ENCODE measurements around the gene LTB.
"Not testable (repeated sequence)": the region's sequence is repeated elsewhere in the genome, so short reads cannot be mapped to it uniquely, and the experiment has no call there.

LTB gene

DNA sequence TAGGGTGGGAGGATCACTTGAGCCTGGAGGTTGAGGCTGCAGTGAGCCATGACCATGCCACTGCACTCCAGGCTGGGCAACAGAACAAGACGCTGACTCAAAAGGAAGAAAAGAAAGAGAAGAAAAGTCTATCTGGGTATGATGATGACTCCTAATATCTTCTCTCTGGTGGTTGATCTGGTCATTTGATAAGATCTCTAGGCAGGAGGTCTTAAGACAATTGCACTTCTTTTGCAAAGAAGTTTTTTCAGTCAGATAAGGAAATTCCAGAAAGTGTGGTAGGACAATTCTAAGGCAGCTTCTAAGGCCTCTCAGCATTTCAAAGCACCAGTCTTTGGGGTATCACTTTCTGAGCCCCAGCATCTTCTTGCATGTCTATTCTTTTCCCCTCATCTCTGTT lies 25.1 kb upstream of the LTB start:
- no peak for DNase-seq

GRCh38 chr6:31597006-31597405 lies 14.8 kb upstream of the LTB start:
- no peak for DNase-seq

GRCh38 chr6:31592396-31592771 lies 10.2 kb upstream of the LTB start:
- DNase-seq: no peak

DNA sequence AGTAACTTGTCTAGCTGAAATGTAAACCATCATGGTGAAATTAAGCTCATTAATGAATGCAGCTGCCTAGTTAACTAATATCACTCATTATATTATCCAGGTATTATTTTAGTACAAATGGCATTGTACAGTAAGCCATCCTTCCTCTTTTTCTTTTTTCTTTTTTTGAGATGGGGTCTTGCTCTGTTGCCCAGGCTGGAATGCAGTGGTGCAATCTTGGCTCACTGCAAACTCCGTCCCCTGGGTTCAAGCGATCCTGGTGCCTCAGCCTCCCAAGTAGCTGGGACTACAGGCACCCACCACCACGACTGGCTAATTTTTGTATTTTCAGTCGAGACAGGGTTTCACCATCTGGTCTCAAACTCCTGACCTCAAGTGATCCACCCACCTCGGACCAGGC lies 8.5 kb upstream of the LTB start:
- DNase-seq: not testable (repeated sequence)

DNA sequence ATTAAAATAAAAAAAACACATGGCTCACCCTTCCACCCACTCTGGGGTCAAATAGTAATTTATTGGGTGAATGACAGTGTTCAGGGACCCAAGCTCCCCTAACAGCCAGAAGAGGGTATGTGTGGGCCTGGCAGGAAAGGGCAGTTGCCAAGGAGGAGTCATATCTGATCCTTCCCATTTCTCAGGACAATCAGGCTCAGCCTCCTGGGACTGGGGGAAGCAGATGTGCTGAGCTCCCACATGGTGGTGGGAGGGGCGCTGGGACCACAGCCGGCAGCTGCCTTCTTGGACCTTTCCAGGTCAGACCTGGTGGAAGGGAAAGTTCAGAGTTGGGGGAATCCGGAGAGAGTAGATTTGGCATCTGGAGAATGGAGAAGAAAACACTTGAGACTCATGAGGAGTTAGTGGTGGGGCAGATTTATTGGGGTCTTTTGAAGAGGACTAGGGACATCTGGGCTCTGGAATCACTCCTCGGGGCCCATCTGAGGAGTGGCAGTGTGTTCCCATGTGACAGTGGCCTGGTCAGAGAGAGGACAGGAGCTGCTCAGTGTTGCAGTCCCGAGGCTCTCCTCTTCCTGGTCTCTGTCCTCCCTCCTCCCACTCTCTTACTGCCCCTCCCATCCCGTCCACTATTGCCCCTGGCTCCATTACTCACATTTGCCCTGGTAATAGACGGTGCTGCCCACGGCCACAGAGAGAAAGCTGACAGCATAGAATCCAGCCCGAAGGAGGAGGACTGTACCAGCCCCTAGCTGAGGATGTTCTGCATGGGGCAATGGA lies 6.8 kb upstream of the LTB start:
- DNase-seq: no peak

DNA sequence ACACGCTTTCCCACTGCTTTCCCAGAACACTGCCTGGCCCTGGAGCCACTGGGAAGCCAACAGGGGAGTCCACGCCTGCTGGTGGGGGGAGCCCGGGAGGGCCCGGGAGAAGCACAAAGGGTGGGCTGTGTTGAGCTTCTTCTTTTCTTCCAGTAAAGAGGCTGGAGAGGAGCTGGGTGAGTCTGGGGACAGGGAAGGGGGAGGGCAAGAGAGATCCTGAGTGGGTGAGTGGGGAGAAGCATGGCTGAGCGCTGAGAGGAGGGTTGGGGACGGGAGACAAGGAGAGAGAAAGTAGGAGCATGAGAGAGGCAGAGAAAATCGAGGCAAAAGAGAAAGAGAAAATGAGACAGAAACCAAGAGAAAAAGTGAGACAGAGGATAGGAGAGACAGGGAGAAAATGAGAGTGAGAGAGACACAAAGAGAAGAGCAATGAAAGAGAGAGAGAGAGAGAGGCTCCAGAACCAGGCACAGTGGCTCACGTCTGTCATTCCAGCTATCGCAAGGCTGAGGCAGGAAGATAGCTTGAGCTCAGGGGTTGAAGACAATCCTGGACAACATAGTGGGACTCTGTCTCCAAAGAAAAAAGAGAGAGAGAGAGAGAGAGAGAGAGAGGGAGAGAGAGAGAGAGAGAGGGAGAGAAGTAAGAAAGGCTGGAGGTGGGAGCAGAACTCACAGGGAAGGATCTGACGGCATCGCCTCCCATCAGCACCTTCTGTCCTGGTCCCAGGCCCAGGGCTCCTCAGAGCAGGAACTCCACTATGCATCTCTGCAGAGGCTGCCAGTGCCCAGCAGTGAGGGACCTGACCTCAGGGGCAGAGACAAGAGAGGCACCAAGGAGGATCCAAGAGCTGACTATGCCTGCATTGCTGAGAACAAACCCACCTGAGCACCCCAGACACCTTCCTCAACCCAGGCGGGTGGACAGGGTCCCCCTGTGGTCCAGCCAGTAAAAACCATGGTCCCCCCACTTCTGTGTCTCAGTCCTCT lies 5.9 kb upstream of the LTB start:
- DNase-seq: no peak

DNA sequence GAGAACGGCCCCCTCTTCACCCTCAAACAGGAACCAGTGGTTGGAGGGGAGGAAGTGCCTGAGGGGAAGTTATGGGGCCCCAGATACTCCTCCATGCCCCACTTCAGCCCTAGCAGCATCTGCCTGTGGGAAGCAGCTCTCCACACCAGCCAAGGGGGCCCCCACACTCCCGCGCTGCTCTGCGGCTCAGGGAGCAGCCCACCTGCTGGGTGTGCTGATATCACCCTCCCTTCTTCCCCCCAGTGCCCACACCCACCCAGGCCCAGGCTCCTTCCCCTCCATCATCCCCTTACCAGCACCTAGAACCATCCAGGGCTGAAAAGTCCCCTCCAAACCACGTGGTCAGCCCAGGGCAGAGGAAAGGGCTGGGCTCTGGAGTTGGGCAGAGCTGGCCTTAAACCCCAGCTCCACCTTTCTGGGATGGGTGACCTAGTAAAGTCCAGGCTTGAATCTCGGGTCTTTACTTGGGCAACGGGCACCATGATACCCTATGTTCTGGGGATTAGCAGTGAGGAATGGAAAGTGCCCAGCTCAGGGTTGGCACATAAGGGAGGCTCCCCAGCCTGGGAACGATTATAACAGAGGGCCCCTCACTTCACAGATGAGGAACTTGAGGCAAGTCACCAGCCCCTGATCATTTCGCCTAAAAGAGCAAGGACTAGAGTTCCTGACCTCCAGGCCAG lies 4.5 kb upstream of the LTB start:
- DNase-seq: no peak

GRCh38 chr6:31586008-31586407 lies 3.8 kb upstream of the LTB start, which contains the start of gene LST1:
Gene LST1, plus strand, starts transcription at chr6:31586277. Its CDS starts 1,023 bp downstream, at chr6:31587300.
- DNase-seq: no peak

- DNase-seq: no peak
Observed at GRCh38 chr6:31585491-31585890, 3.3 kb upstream of the LTB start.

DNA sequence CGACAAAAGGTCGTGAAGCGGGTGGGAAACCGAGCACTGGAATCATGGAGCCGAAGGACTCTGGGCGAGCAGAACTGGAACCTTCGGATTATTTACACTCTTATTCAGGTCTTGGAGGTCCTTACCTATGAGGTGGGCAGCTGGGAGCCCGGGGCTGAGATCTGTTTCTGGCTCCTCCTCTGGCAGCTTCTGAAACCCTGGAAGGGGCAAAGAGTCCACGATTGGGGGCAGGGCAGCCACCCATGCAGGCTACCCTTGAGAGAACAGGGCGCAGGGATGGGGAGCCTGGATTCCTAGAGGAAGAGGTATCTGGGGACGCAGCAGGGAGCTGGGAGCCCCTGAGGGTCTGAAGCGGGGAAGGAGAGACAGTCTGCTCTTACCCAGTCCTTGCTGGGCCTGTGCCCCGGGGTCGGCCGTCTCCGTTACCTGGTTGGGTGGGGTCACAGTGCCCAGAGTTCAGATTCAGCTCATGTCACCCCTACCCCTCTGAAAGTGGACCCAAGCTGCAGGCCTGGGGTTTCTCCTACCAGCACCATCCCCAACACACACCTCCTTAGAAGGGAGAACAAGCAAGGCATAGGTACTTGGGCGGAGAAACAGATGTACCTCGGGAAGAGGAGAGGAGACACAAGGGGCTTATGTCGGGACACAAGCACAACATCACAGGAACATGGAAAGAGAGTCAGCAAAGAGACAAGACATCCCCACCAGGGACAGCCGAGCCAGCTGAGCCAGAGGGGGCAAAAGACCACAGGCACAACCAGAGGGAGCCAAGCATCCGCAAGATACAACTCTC lies 592 bp downstream of the LTB start:
- DNase-seq: no peak

DNA sequence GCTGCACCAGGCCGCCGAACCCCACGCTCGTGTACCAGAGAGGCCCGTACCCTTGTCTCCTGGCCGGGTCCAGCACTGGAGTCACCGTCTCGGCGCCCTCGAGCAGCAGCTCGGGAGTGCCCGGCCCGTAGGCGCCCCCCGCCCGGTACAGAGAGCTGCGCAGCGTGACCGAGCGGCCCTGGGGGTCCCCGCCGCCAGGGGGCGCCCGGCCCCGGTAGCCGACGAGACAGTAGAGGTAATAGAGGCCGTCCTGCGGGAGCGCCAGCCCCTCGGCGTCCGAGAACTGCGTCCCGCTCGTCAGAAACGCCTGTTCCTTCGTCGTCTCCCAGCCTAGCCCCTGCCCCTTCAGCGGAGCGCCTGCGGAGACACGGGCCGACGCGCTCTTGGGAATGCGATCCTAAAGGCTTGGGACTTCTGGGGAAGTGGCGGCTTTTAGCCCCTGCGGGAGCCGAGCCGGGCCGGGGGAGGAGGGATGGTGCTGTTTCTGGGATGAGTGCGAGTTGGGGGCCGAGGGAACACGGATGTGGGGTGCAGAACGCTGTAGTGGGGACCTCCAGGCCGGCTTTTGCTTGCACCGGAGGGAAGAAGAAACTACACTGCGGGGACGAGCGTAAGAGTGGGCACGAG lies 1.3 kb downstream of the LTB start:
- peak; percentile 94 for DNase-seq

GRCh38 chr6:31580438-31580740 lies 1.8 kb downstream of the LTB start:
- DNase-seq: no peak

- no peak for DNase-seq
Observed at GRCh38 chr6:31579546-31580437, 2.4 kb downstream of the LTB start.

DNA sequence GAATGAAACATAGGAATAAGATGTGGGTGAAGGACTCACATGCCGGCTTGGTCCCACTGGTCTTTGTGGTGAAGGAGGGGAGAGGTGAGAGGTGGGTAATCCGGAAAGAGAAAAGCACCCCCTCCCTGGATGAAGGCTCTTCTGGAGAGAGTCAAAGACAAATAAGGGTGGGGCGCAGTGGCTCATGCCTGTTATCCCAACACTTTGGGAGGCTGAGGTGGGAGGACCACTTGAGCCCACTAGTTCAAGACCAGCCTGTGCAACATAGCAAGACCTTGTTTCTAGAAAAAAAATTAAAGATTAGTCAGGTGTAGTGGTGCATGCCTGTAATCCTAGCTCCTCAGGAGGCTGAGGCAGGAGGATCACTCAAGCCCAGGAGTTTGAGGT lies 3.1 kb downstream of the LTB start:
- no peak for DNase-seq

- no peak for DNase-seq
Observed at GRCh38 chr6:31578184-31579118, 3.8 kb downstream of the LTB start.

DNA sequence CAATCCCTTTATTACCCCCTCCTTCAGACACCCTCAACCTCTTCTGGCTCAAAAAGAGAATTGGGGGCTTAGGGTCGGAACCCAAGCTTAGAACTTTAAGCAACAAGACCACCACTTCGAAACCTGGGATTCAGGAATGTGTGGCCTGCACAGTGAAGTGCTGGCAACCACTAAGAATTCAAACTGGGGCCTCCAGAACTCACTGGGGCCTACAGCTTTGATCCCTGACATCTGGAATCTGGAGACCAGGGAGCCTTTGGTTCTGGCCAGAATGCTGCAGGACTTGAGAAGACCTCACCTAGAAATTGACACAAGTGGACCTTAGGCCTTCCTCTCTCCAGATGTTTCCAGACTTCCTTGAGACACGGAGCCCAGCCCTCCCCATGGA lies 4.7 kb downstream of the LTB start:
- no peak for DNase-seq

DNA sequence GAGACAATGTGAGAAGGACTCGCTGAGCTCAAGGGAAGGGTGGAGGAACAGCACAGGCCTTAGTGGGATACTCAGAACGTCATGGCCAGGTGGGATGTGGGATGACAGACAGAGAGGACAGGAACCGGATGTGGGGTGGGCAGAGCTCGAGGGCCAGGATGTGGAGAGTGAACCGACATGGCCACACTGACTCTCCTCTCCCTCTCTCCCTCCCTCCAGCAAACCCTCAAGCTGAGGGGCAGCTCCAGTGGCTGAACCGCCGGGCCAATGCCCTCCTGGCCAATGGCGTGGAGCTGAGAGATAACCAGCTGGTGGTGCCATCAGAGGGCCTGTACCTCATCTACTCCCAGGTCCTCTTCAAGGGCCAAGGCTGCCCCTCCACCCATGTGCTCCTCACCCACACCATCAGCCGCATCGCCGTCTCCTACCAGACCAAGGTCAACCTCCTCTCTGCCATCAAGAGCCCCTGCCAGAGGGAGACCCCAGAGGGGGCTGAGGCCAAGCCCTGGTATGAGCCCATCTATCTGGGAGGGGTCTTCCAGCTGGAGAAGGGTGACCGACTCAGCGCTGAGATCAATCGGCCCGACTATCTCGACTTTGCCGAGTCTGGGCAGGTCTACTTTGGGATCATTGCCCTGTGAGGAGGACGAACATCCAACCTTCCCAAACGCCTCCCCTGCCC lies 5.2 kb downstream of the LTB start:
- DNase-seq: no peak

DNA sequence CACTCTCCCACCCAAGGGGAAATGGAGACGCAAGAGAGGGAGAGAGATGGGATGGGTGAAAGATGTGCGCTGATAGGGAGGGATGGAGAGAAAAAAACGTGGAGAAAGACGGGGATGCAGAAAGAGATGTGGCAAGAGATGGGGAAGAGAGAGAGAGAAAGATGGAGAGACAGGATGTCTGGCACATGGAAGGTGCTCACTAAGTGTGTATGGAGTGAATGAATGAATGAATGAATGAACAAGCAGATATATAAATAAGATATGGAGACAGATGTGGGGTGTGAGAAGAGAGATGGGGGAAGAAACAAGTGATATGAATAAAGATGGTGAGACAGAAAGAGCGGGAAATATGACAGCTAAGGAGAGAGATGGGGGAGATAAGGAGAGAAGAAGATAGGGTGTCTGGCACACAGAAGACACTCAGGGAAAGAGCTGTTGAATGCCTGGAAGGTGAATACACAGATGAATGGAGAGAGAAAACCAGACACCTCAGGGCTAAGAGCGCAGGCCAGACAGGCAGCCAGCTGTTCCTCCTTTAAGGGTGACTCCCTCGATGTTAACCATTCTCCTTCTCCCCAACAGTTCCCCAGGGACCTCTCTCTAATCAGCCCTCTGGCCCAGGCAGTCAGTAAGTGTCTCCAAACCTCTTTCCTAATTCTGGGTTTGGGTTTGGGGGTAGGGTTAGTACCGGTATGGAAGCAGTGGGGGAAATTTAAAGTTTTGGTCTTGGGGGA lies 6.1 kb downstream of the LTB start:
- DNase-seq: no peak

Data from right forelimb (tissue), 1 donor.